ENCODE results near the gene NCAPD3. TPM values are rescaled to one million over a fixed set of nuclear protein-coding genes. Genes with fewer than 3 reads are reported as not detected.
A peak's percentile ranks its signal among the peaks of the same experiment; 100 is the strongest.

Gene NCAPD3
- total RNA-seq, 1 experiment from 2014 or later, result 85.0 TPM

DNA sequence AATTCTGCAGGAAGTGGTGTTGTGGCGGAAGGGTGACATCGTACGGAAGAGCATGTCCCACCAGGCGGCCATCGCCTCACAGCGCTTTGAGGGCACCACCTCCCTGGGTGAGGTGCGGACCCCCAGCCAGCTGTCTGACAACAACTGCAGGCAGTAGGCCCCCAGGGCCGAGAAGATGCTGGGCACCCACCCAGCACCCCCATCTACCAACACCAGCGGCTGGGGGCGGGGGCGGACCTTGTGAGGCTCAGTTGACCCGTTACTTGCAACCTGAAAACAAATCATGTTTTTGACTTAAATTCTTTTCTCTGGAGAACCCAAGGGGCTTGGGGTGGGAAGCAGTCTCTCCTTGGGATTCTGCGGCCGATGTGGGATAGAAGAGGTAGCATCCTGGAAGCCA lies 21.7 kb upstream of the NCAPD3 start:
- Histone ChIP-seq H3K9ac (ENCODE audit: low read length) (no peak overlapping the region), H3K27me3 (ENCODE audit: low read length) (no peaks in the 10 kb centered on the region), H2AFZ (ENCODE audit: low read length) (no peak overlapping the region), H3K4me1 (ENCODE audit: insufficient read depth, low read length) (no peaks in the 10 kb centered on the region), H3K79me2 (ENCODE audit: low read length) (no peaks in the 10 kb centered on the region), H3K4me3 (ENCODE audit: low read length) (no peak overlapping the region), H3K27ac (ENCODE audit: low read length) (no peak overlapping the region), H3K9me3 (ENCODE audit: low read length) (no peaks in the 10 kb centered on the region), H3F3A (ENCODE audit: low read length, unreplicated experiment) (no peaks in the 10 kb centered on the region), H3K4me2 (ENCODE audit: low read length) (no peak overlapping the region), H3K36me3 (ENCODE audit: low read depth, low read length) (peaks cover 41% of the 10 kb centered on the region; the same call in 1 of the 2 replicates), H4K20me1 (ENCODE audit: low read length) (no peaks in the 10 kb centered on the region), H3K9me2 (replicated peaks; ENCODE audit: low read length) (no peaks in the 10 kb centered on the region)
- DNase-seq (no peak), ATAC-seq (no peak)
- POLR2A ChIA-PET (ENCODE audit: unreplicated experiment), result no interaction called here
- BruUV-seq (replicated peaks), result no TSS peak
- CTCF ChIA-PET, result no interaction called here
- TF ChIP-seq EZH2phosphoT487 (IDR thresholded peaks at IDR 0.05; ENCODE audit: borderline replicate concordance, low read length), result no peak
- TF ChIP-seq EZH2 (IDR thresholded peaks at IDR 0.05; ENCODE audit: low read length, unreplicated experiment), result no peak
- TF ChIP-seq, protein P1, sequence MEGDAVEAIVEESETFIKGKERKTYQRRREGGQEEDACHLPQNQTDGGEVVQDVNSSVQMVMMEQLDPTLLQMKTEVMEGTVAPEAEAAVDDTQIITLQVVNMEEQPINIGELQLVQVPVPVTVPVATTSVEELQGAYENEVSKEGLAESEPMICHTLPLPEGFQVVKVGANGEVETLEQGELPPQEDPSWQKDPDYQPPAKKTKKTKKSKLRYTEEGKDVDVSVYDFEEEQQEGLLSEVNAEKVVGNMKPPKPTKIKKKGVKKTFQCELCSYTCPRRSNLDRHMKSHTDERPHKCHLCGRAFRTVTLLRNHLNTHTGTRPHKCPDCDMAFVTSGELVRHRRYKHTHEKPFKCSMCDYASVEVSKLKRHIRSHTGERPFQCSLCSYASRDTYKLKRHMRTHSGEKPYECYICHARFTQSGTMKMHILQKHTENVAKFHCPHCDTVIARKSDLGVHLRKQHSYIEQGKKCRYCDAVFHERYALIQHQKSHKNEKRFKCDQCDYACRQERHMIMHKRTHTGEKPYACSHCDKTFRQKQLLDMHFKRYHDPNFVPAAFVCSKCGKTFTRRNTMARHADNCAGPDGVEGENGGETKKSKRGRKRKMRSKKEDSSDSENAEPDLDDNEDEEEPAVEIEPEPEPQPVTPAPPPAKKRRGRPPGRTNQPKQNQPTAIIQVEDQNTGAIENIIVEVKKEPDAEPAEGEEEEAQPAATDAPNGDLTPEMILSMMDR (conservative IDR thresholded peaks at IDR 0.05; ENCODE audit: low read depth, low read length), result no peak
- intact Hi-C loops (cut with micrococcal nuclease), result loop anchor here (2.0 kb wide), 1 partner anchor 37 kb away; no protein-coding TSS in a partner anchor

DNA sequence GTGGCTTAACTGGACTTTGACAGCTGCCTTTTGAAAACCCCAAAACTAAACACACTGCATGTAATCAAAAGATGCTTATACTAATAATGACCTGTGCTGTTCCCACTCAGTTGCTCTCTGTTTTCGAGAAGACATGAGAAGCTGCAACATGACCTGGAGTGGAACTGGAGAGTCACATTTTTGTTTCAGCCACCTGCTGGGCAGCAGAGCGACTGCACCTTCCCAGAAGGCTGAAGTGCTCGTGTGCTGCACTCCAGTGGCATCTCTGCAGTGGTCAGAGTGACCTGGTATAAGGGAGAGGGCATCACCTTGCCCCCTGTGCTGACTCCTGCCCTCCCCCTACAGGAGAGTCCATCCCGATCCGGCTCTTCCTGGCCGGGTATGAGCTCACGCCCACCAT lies 20.8 kb upstream of the NCAPD3 start:
- H3K27me3 ChIP-seq (ENCODE audit: low read length), result no peaks in the 10 kb centered on the region
- peaks cover 44% of the 10 kb centered on the region for H3K36me3 ChIP-seq (ENCODE audit: low read depth, low read length)
- intact Hi-C loops (cut with micrococcal nuclease), result loop anchor here (2.0 kb wide), 1 partner anchor 36 kb away; no protein-coding TSS in a partner anchor
- CTCF ChIA-PET, result no interaction called here
- no peak overlapping the region for H3K4me2 ChIP-seq (ENCODE audit: low read length)
- H4K20me1 ChIP-seq (ENCODE audit: low read length), result no peaks in the 10 kb centered on the region
- no TSS peak for BruUV-seq (replicated peaks)
- H2AFZ ChIP-seq (ENCODE audit: low read length), result no peak overlapping the region
- H3K4me3 ChIP-seq (ENCODE audit: low read length), result no peak overlapping the region
- no peaks in the 10 kb centered on the region for H3K9me3 ChIP-seq (ENCODE audit: low read length)
- peak; percentile 95 for ATAC-seq
- POLR2A ChIA-PET (ENCODE audit: unreplicated experiment), result no interaction called here
- no peaks in the 10 kb centered on the region for H3F3A ChIP-seq (ENCODE audit: low read length, unreplicated experiment)
- TF ChIP-seq, protein P1 (conservative IDR thresholded peaks at IDR 0.05; ENCODE audit: low read depth, low read length), result peak; percentile 73
- TF ChIP-seq EZH2phosphoT487 (IDR thresholded peaks at IDR 0.05; ENCODE audit: borderline replicate concordance, low read length), result no peak
- no peak overlapping the region for H3K9ac ChIP-seq (ENCODE audit: low read length)
- no peaks in the 10 kb centered on the region for H3K9me2 ChIP-seq (replicated peaks; ENCODE audit: low read length)
- no peaks in the 10 kb centered on the region for H3K4me1 ChIP-seq (ENCODE audit: insufficient read depth, low read length)
- DNase-seq, result peak; percentile 48
- H3K27ac ChIP-seq (ENCODE audit: low read length), result no peak overlapping the region
- no peaks in the 10 kb centered on the region for H3K79me2 ChIP-seq (ENCODE audit: low read length)

DNA sequence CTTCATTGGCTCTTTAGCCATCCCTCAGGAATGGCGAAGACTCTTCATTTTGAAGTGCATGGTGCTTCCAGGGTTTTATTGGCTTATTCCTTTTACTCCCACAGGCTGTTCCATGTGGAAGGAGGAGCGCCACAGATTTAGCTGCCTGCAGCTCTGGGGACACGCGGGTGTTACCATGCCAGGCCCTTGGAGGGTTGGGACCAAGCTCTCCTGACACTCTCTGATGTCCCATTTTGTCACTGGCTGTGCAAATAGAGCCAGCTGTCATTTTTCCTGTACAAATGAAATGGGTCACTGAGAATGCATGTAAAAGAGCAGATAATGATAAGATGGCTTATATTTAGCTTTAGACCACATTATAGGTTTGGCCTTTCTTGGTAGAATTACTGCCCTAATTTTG lies 20.1 kb upstream of the NCAPD3 start:
- H2AFZ ChIP-seq (ENCODE audit: low read length), result no peak overlapping the region
- H3K9me3 ChIP-seq (ENCODE audit: low read length), result no peaks in the 10 kb centered on the region
- ATAC-seq, result no peak
- DNase-seq, result no peak
- H3K79me2 ChIP-seq (ENCODE audit: low read length), result no peaks in the 10 kb centered on the region
- no peaks in the 10 kb centered on the region for H3K27me3 ChIP-seq (ENCODE audit: low read length)
- H3K9me2 ChIP-seq (replicated peaks; ENCODE audit: low read length), result no peaks in the 10 kb centered on the region
- H3K4me1 ChIP-seq (ENCODE audit: insufficient read depth, low read length), result no peaks in the 10 kb centered on the region
- no peak overlapping the region for H3K9ac ChIP-seq (ENCODE audit: low read length)
- H3K27ac ChIP-seq (ENCODE audit: low read length), result no peak overlapping the region
- intact Hi-C loops (cut with micrococcal nuclease), result loop anchor here (2.0 kb wide), 1 partner anchor 35 kb away; no protein-coding TSS in a partner anchor
- peaks cover 45% of the 10 kb centered on the region for H3K36me3 ChIP-seq (ENCODE audit: low read depth, low read length)
- TF ChIP-seq, protein P1 (conservative IDR thresholded peaks at IDR 0.05; ENCODE audit: low read depth, low read length), result no peak
- TF ChIP-seq EZH2 (IDR thresholded peaks at IDR 0.05; ENCODE audit: low read length, unreplicated experiment) (no peak), EZH2phosphoT487 (IDR thresholded peaks at IDR 0.05; ENCODE audit: borderline replicate concordance, low read length) (no peak)
- no peaks in the 10 kb centered on the region for H4K20me1 ChIP-seq (ENCODE audit: low read length)
- ChIA-PET POLR2A (ENCODE audit: unreplicated experiment) (interaction anchor here (0.6 kb wide), 1 partner anchor 19 kb away, joined by 3 read pairs; the partner anchor contains the start of gene VPS26B), CTCF (no interaction called here)
- H3K4me2 ChIP-seq (ENCODE audit: low read length), result no peak overlapping the region
- BruUV-seq (replicated peaks), result no TSS peak
- H3K4me3 ChIP-seq (ENCODE audit: low read length), result no peak overlapping the region
- H3F3A ChIP-seq (ENCODE audit: low read length, unreplicated experiment), result no peaks in the 10 kb centered on the region

All from PC-3 (cell line).